HG03039 (cell line): ENCODE measurements around the gene MUC16.
"Not testable (repeated sequence)": the region's sequence is repeated elsewhere in the genome, so short reads cannot be mapped to it uniquely, and the experiment has no call there.

Source experiments
- ATAC-seq: cut with Tn5 transposase; IDR thresholded peaks from one replicate; pipeline ENCODE4 v1.9.1; 2021; ENCODE audit warnings: mild to moderate bottlenecking, moderate library complexity; ENCODE audit not compliant: unreplicated experiment

Gene MUC16

GRCh38 chr19:9009935-9010651 lies at the start of gene MUC16:
Gene MUC16 (minus strand): TSS chr19:9010409.
- ATAC-seq: no peak

GRCh38 chr19:9058905-9059667 lies 48.9 kb upstream of the MUC16 start:
- no peak for ATAC-seq

- ATAC-seq: no peak
Observed at GRCh38 chr19:9057505-9058258, 47.5 kb upstream of the MUC16 start.

- not testable (repeated sequence) for ATAC-seq
Observed at GRCh38 chr19:9056131-9056530, 45.9 kb upstream of the MUC16 start.

GRCh38 chr19:9054765-9055164 lies 44.6 kb upstream of the MUC16 start:
- ATAC-seq: no peak

GRCh38 chr19:9054207-9054606 lies 44.0 kb upstream of the MUC16 start:
- ATAC-seq: no peak

- not testable (repeated sequence) for ATAC-seq
Observed at GRCh38 chr19:9053674-9054073, 43.5 kb upstream of the MUC16 start.

GRCh38 chr19:9052894-9053293 lies 42.7 kb upstream of the MUC16 start:
- ATAC-seq: no peak

GRCh38 chr19:9046694-9047093 lies 36.5 kb upstream of the MUC16 start:
- ATAC-seq: no peak

- no peak for ATAC-seq
Observed at GRCh38 chr19:9044449-9044848, 34.2 kb upstream of the MUC16 start.

GRCh38 chr19:9043524-9043923 lies 33.3 kb upstream of the MUC16 start:
- no peak for ATAC-seq

- ATAC-seq: no peak
Observed at GRCh38 chr19:9041023-9041422, 30.8 kb upstream of the MUC16 start.

- ATAC-seq: no peak
Observed at GRCh38 chr19:9040131-9040530, 29.9 kb upstream of the MUC16 start.

GRCh38 chr19:9039728-9040127 lies 29.5 kb upstream of the MUC16 start:
- ATAC-seq: no peak

GRCh38 chr19:9037400-9038062 lies 27.3 kb upstream of the MUC16 start:
- no peak for ATAC-seq

GRCh38 chr19:9032136-9032631 lies 22.0 kb upstream of the MUC16 start:
- no peak for ATAC-seq

- ATAC-seq: no peak
Observed at GRCh38 chr19:9018163-9018875, 8.1 kb upstream of the MUC16 start.

GRCh38 chr19:9014803-9015202 lies 4.6 kb upstream of the MUC16 start:
- no peak for ATAC-seq

GRCh38 chr19:9013988-9014387 lies 3.8 kb upstream of the MUC16 start:
- ATAC-seq: no peak

GRCh38 chr19:9011875-9012274 lies 1.7 kb upstream of the MUC16 start:
- ATAC-seq: no peak
